ENCODE measurements around the gene FBLN2.

FBLN2 gene

GRCh38 chr3:13596426-13597205 lies 47.7 kb downstream of the FBLN2 start:
- Histone ChIP-seq H3K79me2 (ENCODE audit: insufficient read depth, low read length) (no peaks in the 10 kb centered on the region), H3K36me3 (ENCODE audit: insufficient read depth, low read length) (no peaks in the 10 kb centered on the region), H3K9me3 (ENCODE audit: insufficient read depth, low read length, severe bottlenecking) (no peaks in the 10 kb centered on the region), H3K27me3 (ENCODE audit: insufficient read depth, low read length, poor library complexity) (no peaks in the 10 kb centered on the region), H2AFZ (ENCODE audit: low read depth, low read length) (no peak overlapping the region), H4K20me1 (ENCODE audit: insufficient read depth, low read length) (no peaks in the 10 kb centered on the region), H3K27ac (ENCODE audit: low read length) (no peak overlapping the region), H3K4me1 (ENCODE audit: insufficient read depth, low read length) (no peaks in the 10 kb centered on the region), H3K4me3 (ENCODE audit: low read depth in 1 of 2, low read length in 2 of 2) (no peak overlapping the region), H3K4me2 (ENCODE audit: insufficient read depth, low read length) (no peak overlapping the region), H3K9ac (ENCODE audit: low read depth, low read length) (no peak overlapping the region)
- DNase-seq (no peak), ATAC-seq (ENCODE audit: insufficient read depth, low read depth) (no peak)
- TF ChIP-seq CTCF (IDR thresholded peaks at IDR 0.05; ENCODE audit: borderline replicate concordance, extremely low read depth, low read length, poor library complexity, severe bottlenecking) (no peak), EZH2 (IDR thresholded peaks at IDR 0.05; ENCODE audit: borderline replicate concordance, low read depth, low read length, severe bottlenecking) (no peak)

GRCh38 chr3:13597661-13598060 lies 48.7 kb downstream of the FBLN2 start:
- Histone ChIP-seq H3K9ac (ENCODE audit: low read depth, low read length) (no peak overlapping the region), H3K4me1 (ENCODE audit: insufficient read depth, low read length) (no peaks in the 10 kb centered on the region), H3K4me3 (ENCODE audit: low read depth in 1 of 2, low read length in 2 of 2) (no peak overlapping the region), H3K79me2 (ENCODE audit: insufficient read depth, low read length) (no peaks in the 10 kb centered on the region), H3K36me3 (ENCODE audit: insufficient read depth, low read length) (no peaks in the 10 kb centered on the region), H3K4me2 (ENCODE audit: insufficient read depth, low read length) (no peak overlapping the region), H3K27me3 (ENCODE audit: insufficient read depth, low read length, poor library complexity) (no peaks in the 10 kb centered on the region), H3K9me3 (ENCODE audit: insufficient read depth, low read length, severe bottlenecking) (no peaks in the 10 kb centered on the region), H3K27ac (ENCODE audit: low read length) (no peak overlapping the region), H2AFZ (ENCODE audit: low read depth, low read length) (no peak overlapping the region), H4K20me1 (ENCODE audit: insufficient read depth, low read length) (no peaks in the 10 kb centered on the region)
- no peak for TF ChIP-seq CTCF (IDR thresholded peaks at IDR 0.05; ENCODE audit: borderline replicate concordance, extremely low read depth, low read length, poor library complexity, severe bottlenecking)
- TF ChIP-seq EZH2 (IDR thresholded peaks at IDR 0.05; ENCODE audit: borderline replicate concordance, low read depth, low read length, severe bottlenecking) = no peak
- ATAC-seq (ENCODE audit: insufficient read depth, low read depth) = no peak; the same call in 2 of the 3 replicates
- DNase-seq = no peak

GRCh38 chr3:13598201-13598600 lies 49.3 kb downstream of the FBLN2 start:
- no peaks in the 10 kb centered on the region for H3K79me2 ChIP-seq (ENCODE audit: insufficient read depth, low read length)
- H3K4me1 ChIP-seq (ENCODE audit: insufficient read depth, low read length) = no peaks in the 10 kb centered on the region
- DNase-seq = no peak

More at GRCh38 chr3:13598201-13598600, 49.3 kb downstream of the FBLN2 start:
- TF ChIP-seq CTCF (IDR thresholded peaks at IDR 0.05; ENCODE audit: borderline replicate concordance, extremely low read depth, low read length, poor library complexity, severe bottlenecking) = no peak
- TF ChIP-seq EZH2 (IDR thresholded peaks at IDR 0.05; ENCODE audit: borderline replicate concordance, low read depth, low read length, severe bottlenecking) = no peak
- H3K4me2 ChIP-seq (ENCODE audit: insufficient read depth, low read length) = no peak overlapping the region
- H3K27ac ChIP-seq (ENCODE audit: low read length) = no peak overlapping the region
- no peaks in the 10 kb centered on the region for H3K27me3 ChIP-seq (ENCODE audit: insufficient read depth, low read length, poor library complexity)
- no peak overlapping the region for H2AFZ ChIP-seq (ENCODE audit: low read depth, low read length)
- no peak overlapping the region for H3K4me3 ChIP-seq (ENCODE audit: low read depth in 1 of 2, low read length in 2 of 2)
- H3K36me3 ChIP-seq (ENCODE audit: insufficient read depth, low read length) = no peaks in the 10 kb centered on the region
- H4K20me1 ChIP-seq (ENCODE audit: insufficient read depth, low read length) = no peaks in the 10 kb centered on the region
- no peak overlapping the region for H3K9ac ChIP-seq (ENCODE audit: low read depth, low read length)
- no peak for ATAC-seq (ENCODE audit: insufficient read depth, low read depth)
- no peaks in the 10 kb centered on the region for H3K9me3 ChIP-seq (ENCODE audit: insufficient read depth, low read length, severe bottlenecking)
